Inflammatory macrophage treated with lipopolysaccharide for 4 hours (primary cell): ENCODE data around the gene F7.

ENCODE experiments used
- DNase-seq: peaks from one replicate; pipeline ENCODE4 v3.0.0-alpha.2; 2020

Gene F7

DNA sequence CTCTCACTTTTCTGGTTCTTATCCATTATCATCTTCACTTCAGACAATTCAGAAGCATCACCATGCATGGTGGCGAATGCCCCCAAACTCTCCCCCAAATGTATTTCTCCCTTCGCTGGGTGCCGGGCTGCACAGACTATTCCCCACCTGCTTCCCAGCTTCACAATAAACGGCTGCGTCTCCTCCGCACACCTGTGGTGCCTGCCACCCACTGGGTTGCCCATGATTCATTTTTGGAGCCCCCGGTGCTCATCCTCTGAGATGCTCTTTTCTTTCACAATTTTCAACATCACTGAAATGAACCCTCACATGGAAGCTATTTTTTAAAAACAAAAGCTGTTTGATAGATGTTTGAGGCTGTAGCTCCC, 14.2 kb downstream of the F7 start:
- no peak for DNase-seq

DNA sequence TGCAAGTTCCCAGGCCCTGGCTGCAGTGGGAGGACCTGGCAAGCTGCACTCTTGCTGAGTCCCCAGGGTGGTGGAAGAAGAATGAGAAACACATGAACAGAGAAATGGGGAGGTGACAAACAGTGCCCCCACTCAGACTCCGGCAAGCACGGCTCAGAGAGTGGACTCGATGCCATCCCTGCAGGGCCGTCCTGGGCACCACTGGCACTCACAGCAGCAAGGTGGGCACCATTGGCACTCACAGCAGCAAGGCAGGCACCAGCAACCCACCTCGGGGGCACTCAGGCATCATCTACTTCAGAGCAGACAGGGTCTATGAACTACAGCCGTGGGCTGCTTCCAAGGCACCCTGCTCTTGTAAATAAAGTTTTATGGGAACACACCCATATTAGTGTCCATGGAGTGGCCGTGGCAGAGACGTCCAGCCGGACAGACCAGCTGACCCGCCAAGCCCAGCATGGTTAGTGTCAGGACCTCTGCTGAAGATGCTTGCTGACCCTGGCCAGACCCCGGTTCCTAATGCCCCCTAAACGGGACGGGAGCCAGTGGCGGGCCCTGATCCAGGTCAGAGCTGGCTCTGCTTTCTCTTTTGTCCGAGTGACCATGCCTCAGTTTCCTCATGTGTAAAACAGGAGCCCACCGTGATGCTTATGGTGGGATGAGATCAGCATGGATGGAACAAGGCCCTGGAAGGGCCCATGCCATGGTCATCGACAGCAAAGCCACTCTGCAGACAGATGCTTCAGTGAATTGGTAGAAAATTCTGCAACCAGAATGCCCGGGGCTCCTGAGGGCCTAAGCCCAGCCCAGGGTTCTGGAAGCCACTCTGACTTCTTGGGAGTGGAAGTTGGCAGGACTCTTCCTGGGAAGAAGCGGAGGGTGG, 14.9 kb downstream of the F7 start:
- no peak for DNase-seq

DNA sequence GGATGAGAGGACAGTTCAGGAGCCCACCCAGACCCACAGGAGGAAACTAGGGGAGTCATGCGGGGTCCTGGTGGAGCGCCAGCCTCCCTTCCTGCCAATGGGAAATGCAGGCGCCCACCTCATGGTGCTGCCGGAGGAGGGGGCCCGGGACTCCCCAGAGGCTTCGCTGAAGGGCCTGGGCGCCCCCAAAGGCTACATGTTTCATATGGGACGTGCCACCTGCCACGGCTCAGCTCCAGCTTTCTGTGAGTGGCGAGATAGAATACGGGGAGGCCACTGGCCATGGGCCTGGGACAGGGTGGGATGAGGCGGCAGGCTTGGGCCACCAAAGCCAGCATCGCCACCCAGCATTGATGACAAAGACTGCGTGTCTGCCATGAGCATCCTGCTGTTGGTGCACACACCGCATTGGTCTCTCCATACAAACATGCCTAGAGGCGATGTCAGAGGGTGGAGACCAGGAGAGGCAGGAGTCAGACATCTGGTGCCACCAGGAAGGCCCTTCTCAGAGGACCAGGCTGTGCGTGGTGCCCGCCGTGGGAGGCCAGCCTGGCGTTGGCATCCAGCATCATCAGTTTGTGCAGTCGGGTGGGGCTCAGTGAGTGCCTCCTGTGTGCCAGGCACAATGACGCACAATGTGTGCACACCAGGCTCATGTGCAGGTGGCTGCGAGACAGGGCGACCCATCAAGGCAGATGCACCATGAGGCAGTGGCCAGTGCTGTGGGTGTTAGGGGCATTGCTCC, 15.8 kb downstream of the F7 start:
- no peak for DNase-seq

DNA sequence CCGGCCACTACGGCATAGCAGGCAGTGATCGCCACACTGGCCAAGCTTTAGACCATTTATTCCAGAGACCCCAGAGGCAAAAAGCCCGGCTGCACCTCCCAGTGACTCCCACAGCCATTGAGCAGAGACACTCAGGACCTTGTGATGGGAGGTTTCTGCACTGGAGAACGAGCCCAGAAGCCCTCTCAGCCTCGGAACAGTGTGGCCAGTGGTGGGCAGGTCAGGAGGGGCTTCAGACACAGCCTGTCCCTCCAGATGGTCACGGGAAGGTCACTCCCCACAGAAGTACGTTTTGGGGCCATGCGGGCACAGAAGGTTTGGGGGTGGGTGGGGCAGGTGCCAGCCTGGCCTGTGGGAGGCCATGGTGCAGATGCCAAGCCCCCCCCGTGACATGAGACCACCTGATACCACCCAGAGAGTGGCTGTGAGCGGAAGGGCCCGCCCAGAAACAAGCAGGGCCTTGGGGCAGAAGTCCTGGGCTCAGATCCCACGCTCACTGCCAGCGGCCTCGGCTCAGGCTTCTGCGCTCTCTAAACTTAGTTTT, 16.4 kb downstream of the F7 start:
- no peak for DNase-seq

DNA sequence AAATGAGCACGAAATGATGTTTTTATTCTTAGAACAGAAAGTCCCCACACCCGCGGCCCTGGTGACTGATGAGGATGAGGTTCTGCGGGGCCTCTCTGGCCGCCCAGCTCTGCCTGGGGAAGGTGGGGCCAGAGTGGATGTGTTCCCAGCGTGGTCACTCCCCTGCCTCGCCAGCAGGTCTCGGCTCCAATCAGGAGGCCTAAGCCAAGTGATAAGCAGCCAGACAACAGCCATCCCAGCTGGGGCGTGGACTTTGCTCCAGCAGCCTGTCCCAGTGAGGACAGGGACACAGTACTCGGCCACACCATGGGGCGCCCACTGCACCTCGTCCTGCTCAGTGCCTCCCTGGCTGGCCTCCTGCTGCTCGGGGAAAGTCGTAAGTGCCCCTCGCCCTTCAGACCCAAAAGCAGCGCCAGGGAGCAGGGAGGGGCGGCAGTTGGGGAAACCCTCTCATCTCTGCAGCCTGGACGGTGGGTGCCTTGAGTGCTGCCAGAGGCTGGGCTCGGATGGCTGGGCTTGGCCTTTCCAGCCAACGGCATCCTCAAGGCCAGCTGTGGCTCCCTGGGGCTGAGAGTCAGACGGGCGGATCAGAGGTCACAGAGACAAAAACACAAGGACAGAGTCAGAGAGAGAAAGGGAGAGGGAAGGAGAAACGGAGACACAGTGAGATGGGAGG, 17.1 kb downstream of the F7 start, which contains the start of gene F10:
Gene F10, plus strand, starts transcription at position 250 of the 676 bp plus-strand sequence. Its CDS starts 57 bp downstream, at position 307.
- no peak for DNase-seq

DNA sequence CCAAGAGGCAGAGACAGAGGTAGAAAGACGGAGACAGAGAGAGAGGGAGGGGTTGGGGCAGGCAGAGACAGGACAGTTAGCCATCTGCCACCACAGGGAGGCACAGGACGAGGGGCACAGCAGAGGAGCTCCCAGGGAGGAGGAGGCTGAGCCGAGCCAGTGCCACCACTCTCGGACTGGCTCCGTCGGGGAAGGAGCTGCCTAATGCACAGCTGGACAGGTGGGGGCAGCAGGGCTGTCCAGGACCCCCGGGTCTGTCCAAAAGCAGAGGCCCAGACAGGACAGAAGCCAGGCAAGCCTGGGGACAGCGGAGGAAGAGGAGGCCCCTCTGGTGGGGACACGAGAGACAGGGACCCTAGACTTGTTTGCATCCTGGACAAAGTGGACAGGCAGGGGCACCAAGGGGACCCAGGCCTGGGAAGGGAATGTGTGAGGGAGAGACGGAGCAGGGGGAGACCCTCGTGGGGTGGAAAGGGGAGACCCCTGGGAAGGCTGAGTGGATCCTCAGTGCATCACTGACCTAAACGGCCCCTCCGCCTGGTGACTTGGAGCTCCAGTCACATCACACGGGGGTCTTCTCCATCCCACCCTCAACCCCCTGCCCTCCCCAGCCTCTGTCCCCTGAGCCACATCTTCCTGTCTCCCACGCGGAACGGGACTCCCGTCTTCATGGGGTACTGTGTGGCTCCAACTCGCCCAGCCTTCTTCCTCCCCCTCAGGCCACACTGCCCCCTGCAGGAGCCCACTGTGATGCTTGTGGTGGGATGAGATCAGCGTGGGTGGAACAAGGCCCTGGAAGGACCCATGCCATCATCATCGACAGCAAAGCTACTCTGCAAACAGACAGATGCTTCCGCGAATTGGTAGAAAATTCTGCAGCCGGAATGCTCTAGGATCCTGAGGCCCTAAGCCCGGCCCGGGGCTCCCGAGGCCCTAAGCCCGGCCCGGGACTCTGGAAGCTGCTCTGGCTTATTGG, 17.9 kb downstream of the F7 start:
- no peak for DNase-seq

DNA sequence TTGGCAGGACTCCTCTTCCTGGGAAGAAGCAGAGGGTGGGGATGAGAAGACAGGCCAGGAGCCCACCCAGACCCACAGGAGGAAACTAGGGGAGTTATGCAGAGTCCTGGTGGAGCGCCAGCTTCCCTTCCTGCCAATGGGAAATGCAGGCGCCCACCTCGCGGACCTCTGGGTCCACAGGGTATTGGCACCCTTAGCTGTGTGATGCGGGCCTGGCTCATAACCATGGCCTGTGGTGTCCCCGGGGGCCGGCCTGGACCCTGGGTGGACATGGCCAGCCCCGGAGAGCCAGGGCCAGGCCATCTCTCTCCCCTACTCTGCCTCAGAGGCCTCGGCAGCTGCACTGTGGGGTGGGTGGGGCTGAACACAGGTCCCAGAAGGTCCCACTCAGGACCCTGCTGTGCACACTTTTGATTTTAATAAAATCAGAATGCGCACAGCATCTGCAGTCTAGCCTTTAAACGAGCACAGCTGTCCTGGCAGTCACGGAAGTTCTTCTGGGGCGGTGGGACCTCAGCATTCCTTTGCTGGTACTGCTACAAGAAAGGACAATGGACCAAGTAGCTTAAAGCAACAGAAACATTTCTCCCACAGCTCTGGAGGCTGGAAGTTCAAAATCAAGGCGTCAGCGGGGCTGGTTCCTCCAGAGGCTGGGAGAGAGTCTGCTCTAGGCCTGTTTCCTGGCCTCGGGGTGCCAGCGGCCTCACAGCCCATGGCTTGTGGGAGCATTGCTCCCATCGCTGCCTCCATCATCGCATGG, 18.8 kb downstream of the F7 start:
- no peak for DNase-seq

DNA sequence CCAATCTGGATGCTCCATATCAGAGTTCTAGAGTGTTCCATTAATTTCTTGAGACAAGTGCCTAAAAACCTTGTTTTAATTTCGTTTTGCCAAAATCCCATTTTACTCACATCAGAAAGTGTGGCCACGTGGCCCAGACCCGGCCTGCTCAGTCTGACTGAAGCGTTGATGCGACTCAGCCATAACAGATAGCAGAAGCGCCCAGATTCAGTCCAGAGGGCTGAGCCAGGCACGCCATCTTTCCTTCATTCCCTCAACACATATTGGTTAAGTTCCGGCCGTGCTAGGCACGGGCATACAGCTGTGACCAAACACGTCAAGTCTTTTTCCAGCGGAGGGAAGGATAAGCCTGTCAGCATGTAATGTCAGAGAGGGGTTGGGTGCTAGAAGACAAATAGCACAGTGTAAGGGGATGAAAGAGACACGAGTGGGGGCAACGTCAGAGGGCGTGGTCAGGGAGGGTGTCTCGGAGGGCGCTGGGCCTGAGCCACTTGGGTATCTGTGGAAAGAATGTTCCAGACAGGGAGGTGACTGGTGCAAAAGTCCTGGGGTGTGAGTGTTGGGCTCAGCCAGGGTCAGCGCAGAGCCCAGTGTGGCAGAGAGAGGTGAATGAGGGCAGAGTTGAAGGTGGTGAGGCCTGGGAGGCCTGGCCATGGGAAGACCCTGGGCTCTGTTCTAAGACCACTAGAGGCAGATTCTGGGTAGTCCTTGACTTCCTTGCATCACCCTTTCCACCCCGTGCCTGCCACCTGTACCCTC, 20.1 kb downstream of the F7 start:
- no peak for DNase-seq

DNA sequence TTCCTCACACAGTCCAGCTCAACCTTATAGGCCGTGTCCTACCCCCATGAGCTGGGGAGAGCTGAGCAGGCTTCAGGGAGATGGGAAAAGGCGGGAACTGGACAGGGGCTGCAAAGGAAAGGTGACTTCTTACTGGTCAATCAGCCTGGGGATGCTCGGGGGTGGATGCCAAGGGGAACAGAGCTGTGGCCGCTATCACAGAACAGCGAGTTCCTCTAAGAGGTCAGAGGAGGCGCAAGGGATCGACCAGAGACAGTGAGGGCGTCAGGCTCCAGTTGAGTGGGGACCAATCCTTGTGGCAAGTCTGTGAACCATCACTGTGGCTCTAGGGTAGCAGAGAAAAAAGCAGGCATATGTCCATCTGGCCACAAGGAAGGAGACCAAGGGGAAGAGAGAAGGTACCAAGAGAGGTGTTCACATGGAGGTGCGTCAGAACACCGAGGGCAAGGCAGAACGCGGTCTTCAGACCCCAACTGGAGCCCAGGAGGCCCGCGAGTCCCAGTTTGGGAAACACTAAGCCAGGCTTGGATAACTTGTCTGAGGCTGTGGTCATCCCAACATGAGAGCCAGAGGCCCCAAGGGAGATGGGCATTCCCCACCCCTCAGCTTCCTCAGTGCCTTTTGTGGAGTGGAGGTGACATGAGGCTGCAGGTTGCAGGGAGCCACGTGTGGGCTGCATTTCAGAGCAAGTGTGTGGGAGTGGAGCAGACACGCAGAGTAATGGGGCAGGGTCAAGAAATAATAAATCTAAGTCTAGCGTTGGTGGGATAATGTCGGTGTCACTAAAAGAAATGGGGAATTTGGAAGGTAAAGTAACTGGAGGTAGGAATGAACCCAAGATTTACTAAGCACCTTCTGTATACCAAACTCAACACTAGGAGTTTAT, 20.9 kb downstream of the F7 start:
- no peak for DNase-seq

DNA sequence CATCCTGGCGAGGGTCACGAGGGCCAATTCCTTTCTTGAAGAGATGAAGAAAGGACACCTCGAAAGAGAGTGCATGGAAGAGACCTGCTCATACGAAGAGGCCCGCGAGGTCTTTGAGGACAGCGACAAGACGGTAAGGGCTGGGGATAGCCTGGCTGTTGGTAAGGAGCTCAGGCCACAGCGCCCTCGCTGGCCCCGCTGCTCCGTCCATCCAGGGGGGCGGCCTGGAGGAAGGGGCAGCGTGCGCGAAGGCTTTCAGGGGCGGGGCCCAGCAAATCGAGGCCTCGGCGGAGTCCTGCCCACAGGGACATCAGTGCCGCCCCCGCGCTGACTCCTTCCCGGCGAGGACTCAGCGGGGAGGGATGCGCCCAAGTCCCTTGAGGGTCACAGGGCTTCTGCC, 23.9 kb downstream of the F7 start:
- DNase-seq = no peak

DNA sequence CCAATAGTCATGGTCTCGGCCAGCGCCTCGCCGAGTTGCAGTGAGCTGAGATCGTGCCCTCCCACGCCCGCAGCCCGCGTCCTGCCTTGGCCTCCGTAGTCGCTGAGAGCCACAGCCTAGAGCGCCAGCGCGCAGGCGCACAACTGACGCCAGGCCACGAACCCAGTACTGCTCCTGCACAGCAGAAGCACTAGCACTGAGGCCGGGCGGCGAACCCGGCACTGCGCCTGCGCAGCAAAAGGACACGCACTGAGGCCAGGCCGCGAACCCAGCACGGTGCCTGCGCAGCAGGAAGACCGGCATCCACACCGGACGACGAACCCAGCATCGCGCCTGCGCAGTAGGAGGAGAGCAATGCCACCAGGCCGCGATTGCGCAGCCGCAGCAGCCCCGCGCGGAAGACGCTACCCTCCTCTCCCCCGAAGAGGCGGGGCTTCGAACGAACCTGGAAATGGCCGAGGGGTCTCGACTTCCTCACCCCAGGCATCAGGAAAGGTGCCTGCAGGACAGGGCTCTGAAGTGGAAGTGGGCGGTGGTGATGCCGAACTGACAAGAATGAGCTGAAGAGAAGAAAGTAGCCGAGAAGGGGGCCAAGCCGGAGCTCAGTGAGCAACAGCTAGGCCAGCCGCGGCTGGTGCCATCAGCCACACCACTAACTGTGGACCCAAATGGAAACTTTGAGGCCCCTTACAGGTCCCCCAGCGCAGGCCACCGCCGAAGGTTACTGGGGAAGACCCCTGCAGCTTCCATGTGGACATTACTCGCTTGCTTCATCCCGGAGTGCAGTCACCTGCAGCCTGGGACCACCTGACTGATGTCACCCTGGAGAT, 24.5 kb downstream of the F7 start:
- DNase-seq = no peak

DNA sequence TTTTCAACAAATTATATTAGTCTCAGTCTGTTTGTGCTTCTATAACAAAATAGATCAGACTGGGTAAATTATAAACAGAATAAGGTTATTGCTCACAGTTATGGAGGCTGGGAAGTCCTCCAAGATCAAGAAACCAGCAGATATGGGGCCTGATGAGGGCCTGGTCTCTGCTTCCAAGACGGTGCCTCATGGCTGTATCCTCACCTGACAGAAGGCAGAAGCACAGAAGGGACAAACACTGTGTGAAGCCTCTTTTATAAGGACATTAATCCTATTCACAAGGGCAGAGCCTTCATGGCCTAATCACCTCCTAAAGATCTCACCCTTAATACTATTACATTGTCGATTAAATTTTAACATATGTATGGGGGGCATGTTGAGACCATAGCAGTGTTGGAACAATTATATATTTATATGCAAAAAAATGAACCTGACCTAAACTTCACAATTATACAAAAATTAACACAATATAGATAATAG, 29.7 kb downstream of the F7 start:
- DNase-seq = no peak

DNA sequence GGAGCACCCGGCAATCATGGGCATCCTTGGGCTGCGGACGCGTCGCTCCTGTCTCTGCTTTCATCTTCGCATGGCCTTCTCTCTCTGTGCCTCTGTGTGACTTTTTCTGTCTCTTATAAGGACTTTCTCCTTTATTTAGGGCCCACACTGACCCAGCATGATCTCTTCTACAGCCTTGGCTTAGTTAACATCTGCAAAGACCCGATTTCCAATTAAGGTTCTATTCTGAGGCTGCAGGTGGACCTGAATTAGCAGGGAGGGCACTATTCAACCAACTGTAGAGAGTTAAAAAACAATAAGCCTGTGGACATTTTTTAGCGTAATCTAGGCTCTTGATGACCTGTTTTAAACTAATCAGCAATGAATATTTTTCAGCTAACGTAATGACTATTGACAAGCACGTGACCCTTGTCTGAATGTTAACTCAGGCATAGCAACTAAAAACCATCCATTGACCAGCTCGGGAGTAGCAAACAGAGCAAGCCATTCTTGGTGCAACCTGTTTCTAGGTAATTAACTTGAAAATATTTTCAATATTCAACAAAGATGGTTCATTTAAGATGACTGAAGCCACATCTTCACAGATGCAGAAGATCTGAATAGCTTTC, 32.2 kb downstream of the F7 start:
- no peak for DNase-seq

DNA sequence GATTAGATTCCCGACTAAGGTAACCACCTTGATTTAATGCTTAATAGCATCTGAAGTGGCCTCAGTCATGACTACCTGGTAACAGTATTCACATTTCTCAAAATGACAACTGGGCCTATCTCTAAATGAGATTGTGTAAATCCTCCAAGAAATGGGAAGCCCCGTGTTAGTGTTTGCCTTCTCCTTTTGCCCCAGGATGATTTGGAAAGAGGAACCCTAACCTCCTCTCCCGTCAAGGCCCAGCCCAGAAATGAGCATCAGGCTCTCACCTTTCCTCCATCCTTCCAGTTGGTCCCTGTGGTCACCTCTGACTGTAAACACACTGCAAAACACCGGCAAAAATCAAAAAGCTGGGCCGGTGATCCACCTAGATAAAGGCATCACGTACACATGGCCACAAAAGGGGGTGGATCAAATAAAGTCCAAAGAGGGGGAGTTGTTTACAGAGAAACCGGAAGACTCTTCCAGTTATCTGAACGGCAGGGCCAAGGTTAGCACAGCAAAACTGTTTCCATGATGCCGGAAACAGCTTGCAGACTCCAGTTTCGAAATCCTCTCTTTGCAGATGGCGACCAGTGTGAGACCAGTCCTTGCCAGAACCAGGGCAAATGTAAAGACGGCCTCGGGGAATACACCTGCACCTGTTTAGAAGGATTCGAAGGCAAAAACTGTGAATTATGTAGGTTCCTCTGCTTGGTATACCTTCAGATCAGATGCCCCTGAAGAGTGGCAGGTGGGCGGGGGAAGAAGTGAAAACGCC, 33.4 kb downstream of the F7 start:
- peak; percentile 17 for DNase-seq

DNA sequence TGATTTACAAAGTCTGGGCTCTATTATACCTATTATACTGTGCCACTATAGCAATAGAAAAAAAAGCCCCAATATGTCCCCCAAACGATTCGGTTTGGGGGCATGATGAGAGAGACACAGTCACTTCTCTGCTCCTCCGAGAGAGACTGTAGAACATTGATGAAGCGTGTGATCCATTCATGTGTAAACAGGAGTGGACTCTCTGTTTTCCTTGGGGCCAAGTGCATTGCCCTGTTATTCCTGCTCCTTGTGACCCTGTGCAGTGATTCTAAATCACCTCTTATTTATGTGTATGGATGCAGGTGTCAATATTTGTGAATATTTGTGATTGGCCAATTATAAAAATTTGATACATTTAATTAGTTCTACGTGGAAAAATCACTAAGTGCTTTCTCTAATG, 34.0 kb downstream of the F7 start:
- DNase-seq = no peak

DNA sequence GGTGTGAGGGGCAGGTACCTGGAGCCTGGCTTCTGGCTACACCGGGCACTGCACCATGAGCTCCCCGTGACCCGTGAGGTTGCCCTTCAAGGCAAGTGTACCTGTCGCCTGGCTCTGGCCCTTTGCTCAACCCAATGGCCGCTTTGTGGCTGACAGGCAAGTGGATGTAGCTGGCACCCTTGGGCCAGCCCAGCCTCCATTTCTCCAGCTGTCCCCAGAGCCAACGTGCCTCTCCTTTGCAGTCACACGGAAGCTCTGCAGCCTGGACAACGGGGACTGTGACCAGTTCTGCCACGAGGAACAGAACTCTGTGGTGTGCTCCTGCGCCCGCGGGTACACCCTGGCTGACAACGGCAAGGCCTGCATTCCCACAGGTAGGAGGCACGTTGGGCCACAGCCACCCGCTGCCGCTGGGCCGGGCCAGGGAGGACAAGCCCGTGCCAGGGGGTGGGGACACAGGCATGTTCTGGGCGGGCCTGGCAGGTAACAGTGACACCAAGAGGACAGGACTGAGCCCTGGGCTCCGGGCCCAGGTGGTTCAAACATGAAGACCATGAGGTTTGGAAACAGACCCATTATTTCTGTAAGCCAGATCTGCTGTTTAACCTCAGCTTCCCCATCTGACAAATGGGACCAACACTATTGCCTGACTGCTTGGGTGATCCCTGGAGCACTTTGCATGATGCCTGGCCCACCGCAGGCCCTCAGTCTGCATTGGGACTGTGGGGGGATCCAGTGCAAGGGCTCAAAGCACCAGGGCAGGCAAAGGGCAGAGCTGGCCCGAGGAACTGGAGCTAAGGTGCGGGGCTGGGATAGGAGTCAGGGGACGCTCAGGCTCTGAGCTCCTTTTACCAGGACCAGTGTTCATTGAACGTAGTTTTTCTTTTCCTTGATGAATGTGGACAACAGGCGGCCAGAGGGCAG, 35.3 kb downstream of the F7 start:
- no peak for DNase-seq
